Cerebellar nuclear complex (tissue), 1 donor: ENCODE data around the gene CNOT1.
A peak's percentile ranks its signal among the peaks of the same experiment; 100 is the strongest.
"Not testable (repeated sequence)": the region's sequence is repeated elsewhere in the genome, so short reads cannot be mapped to it uniquely, and the experiment has no call there.

Experiments
- DNase-seq, 2 experiments: peaks; one replicate each; lab custom pipeline; 2025; lab: John Stamatoyannopoulos, UW

Gene CNOT1

GRCh38 chr16:58629733-58630640, at the start of gene CNOT1:
Gene CNOT1 (minus strand): TSS chr16:58629826. CDS start chr16:58599337, 30,489 bp downstream.
- peak; percentile 92 to 99 for DNase-seq

DNA sequence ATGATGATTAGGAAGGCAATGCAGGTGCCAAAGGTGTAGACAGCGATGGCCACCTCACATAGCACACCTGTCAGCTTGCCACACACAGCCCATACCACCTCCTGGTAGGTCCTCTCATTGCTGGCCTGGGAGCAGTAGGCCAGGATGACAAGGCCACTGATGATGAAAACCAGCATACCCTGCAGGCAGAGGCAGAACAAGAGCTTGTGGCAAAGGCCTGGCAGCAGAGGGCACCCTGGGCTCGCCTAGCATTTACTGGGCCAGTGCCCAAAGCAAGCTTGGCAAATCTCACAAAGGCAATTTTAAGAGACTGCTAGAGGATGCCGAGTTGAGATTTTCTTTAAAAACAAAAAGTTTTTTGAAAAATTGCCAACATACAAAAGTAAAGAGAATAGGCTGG, 49.1 kb upstream of the CNOT1 start:
- no peak for DNase-seq

- no peak for DNase-seq
These were observed 48.6 kb upstream of the CNOT1 start for GRCh38 chr16:58678269-58678668.

- no peak for DNase-seq
These were observed 41.4 kb upstream of the CNOT1 start for GRCh38 chr16:58670946-58671583.

GRCh38 chr16:58670177-58670576, 40.6 kb upstream of the CNOT1 start:
- DNase-seq = no peak

- no peak for DNase-seq
These were observed 35.6 kb upstream of the CNOT1 start for GRCh38 chr16:58665200-58665599.

GRCh38 chr16:58661199-58661830, 31.7 kb upstream of the CNOT1 start:
- peak in 1 of 2 experiments; percentile 65 for DNase-seq

- DNase-seq = not testable (repeated sequence)
These were observed 30.3 kb upstream of the CNOT1 start for GRCh38 chr16:58659911-58660310.

DNA sequence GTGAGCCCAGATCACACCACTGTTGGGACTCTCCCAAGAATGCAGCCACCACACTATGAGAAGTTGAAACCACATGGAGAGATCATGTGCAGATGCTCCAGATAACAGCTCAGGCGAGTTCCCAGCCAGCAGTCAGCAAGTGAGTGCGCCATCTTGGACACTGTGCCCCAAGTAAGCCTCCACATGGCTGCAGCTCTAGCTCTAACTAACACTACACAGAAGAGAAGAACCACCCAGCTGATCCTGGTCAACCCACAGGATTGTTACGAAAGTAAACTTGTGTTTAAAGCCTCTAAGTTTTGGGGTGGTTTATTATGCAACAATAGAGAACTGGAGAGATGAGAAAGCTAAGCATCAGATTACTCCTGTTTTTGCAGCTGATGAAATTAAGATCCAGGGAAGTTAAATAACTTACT, 29.2 kb upstream of the CNOT1 start:
- no peak for DNase-seq

DNA sequence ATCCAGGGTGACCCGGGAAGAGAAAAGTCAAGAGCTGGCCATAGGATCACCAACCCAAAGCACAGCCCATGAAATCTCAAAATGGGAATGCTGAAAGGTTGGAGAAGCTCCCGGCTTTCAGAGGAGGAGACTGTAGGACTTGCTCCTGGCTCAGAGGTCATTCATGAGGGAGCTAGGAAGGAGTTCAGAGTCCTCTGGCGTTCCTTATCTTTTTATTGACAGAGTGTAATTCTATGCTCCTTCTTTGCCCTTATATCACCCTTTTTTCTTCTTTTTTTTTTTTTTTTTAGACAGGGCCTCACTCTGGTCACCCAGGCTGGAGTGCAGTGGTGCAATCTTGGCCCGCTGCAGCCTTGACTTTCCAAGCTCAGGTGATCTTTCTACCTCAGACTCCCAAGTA, 27.3 kb upstream of the CNOT1 start:
- DNase-seq = no peak

GRCh38 chr16:58655215-58655596, 25.6 kb upstream of the CNOT1 start:
- DNase-seq = no peak

DNA sequence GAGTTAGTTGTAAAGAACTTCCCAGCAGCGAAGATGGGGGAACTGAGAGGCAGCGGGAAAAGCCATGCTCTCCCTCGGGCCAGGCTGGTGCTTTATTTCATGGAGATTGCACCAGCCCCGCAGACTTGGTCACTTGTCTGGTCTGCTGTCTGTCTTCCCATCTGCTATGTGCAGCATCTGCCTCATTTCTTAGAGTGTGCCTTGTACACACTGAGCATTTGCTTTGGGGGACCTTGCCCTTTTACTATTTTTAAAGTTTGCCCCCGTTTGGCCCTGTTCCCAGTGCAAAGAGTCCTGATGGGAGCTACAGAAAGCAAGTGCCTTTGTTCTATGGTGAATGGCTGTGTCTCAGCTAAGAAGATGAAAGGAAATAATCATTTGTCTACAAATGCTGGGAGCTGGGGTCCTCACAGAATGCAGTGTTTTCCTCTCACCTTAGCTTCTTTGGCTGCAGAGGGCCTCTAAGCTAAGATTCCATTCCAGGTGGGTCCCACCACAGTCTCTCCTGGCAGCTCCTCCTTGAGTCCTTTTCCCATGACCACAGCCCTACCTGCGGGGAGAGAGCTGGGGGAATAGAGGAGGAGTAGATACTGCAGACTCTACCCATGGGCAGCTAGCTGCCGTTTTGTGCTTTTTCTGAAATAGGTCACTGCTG, 25.1 kb upstream of the CNOT1 start:
- DNase-seq = no peak

GRCh38 chr16:58652741-58653140, 23.1 kb upstream of the CNOT1 start:
- no peak for DNase-seq

DNA sequence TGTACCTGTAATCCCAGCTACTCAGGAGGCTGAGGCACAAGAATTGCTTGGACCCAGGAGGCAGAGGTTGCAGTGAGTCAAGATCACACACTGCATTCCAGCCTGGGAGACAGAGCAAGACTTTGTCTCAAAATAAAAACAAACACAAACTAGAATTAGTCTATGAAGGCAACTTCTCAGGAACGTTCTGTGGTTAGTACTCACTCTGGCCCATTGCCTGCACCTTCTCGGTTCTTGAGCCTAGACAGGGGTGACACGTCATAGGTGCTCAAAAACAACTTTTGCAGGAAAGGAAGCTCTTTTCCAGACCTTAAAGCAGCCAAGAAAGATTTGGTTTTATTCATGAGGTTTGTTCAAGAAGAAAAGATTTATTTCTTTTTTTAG, 22.3 kb upstream of the CNOT1 start:
- DNase-seq = no peak

GRCh38 chr16:58649707-58650106, 20.1 kb upstream of the CNOT1 start:
- DNase-seq = no peak

GRCh38 chr16:58647107-58647506, 17.5 kb upstream of the CNOT1 start:
- no peak for DNase-seq

GRCh38 chr16:58644765-58645487, 15.3 kb upstream of the CNOT1 start:
- DNase-seq = no peak

DNA sequence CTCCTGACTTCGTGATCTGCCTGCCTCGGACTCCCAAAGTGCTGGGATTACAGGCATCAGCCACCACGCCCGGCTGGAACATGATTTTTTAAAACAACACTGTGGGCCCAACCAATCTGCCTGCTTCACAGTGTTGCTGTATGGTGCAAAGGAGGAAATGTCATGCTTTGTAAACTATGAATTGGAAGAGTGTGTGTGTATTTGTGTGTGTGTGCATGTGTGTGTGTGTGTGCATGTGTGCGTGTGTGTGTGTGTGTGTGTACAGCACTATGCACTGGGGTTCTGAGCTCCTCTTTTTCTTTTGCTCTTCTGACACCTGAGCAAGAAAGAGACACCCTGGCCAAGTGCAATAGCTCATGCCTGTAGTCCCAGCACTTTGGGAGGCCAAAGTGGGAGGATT, 14.5 kb upstream of the CNOT1 start:
- no peak for DNase-seq

GRCh38 chr16:58640949-58641348, 11.3 kb upstream of the CNOT1 start:
- no peak for DNase-seq

GRCh38 chr16:58639836-58640235, 10.2 kb upstream of the CNOT1 start:
- DNase-seq = no peak

GRCh38 chr16:58639230-58639629, 9.6 kb upstream of the CNOT1 start:
- DNase-seq = no peak
